Colonic mucosa (tissue), 4 donors: ENCODE data around the gene KCTD19. TPM values are rescaled to one million over a fixed set of nuclear protein-coding genes. Genes with fewer than 3 reads are reported as not detected.

Experiments
- DNase-seq: peaks from one replicate; pipeline ENCODE4 v3.0.0-alpha.2; 2020
- H3K27ac ChIP-seq: fragments of 200-600 bp; one replicate; pipeline ENCODE4 v1.8.0; 2021
- H3K27me3 ChIP-seq: fragments of 200-600 bp; one replicate; pipeline ENCODE4 v1.8.0; 2021
- H3K36me3 ChIP-seq: fragments of 200-600 bp; one replicate; pipeline ENCODE4 v1.8.0; 2021
- H3K4me1 ChIP-seq: fragments of 200-600 bp; one replicate; pipeline ENCODE4 v1.8.0; 2021; ENCODE audit warnings: mild to moderate bottlenecking
- H3K4me3 ChIP-seq: fragments of 200-600 bp; one replicate; pipeline ENCODE4 v1.8.0; 2021
- H3K9ac ChIP-seq, 2 donors: one replicate each; pipeline ENCODE4 v1.7.0; 2013; ENCODE audit warnings: control low read depth in 2 of 2, low read depth in 2 of 2, low read length in 2 of 2
- H3K9me3 ChIP-seq: fragments of 200-600 bp; one replicate; pipeline ENCODE4 v1.8.0; 2021
- CTCF ChIP-seq: fragments of 200-600 bp; IDR thresholded peaks from one replicate; pipeline ENCODE4 v1.8.0; 2022; ENCODE audit warnings: antibody characterized with exemption, mild to moderate bottlenecking
- intact Hi-C: fragments of 100-400 bp; cut with DNase I; formaldehyde crosslinking; loops from one replicate; pipeline ENCODE4 v1.14.1; 2022
- total RNA-seq, 2 donors: library from RNA; stranded (reverse); fragmentation: NEBNext Ultra II Directional in 1 of 2; extraction: Animal tissue kit (Norgen Biotek cat#: 25700) in 1 of 2; gene quantifications; one replicate each; pipeline ENCODE4 v1.2.1, GENCODE V29; 2021
- donor health status: healthy.
- donor health status: DM: no; HTN: no; CAD: no.
- donor health status: DM: no; HTN: no; CAD: no.

Gene KCTD19
- total RNA-seq, 2 donors from 2014 or later, result 0.24 TPM; not detected in 1

DNA sequence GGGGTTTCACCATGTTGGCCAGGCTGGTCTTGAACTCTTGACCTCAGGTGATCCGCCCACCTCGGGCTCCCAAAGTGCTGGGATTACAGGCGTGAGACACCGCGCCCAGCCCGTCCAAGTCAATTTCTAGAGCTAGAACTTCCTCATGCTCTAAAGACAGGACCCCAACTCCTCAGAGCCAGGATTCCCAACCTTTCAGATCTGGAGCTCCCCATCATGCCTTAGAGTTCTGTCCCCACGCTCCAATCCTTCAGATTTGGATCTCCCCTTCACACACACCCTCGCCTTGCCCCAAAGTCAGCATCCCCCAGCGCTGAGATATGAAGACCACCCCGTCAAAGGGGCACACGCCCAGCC, 448 bp downstream of the KCTD19 start:
- no peak for DNase-seq
- no peaks in the 10 kb centered on the region for H3K36me3 ChIP-seq
- peak overlapping the region in 1 of 2 donors; percentile 46 for H3K9ac ChIP-seq
- H3K27me3 ChIP-seq, result peaks cover 4% of the 10 kb centered on the region
- no peak for TF ChIP-seq CTCF
- peaks cover 5% of the 10 kb centered on the region for H3K4me1 ChIP-seq
- peak overlapping the region; percentile 36 for H3K4me3 ChIP-seq
- H3K9me3 ChIP-seq, result no peaks in the 10 kb centered on the region
- intact Hi-C loops, result no loop called here
- no peak overlapping the region for H3K27ac ChIP-seq

DNA sequence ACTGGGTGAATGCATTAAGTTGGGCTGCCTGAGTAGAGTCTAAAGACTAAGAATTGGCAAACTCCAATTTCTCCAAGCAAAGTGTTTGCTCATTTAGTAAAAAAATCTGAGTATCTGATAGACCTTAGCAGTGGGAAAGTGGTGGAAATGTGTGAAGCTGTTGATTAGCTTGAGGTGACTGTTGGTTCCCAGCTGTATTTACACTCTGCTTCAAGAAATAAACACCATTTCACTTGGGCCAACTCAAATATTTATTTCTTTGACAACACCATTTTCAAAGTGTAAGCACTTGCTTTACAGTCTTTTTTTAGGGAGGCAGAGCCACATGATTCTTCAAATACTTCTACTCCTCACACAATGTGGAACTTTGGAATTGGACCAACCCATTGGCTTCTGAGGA, 8.7 kb downstream of the KCTD19 start:
- DNase-seq, result no peak
- no peak overlapping the region for H3K9ac ChIP-seq
- no peaks in the 10 kb centered on the region for H3K4me1 ChIP-seq
- H3K27ac ChIP-seq, result no peak overlapping the region
- no peaks in the 10 kb centered on the region for H3K27me3 ChIP-seq
- H3K4me3 ChIP-seq, result no peak overlapping the region
- intact Hi-C loops, result no loop called here
- H3K36me3 ChIP-seq, result no peaks in the 10 kb centered on the region
- no peak for TF ChIP-seq CTCF
- H3K9me3 ChIP-seq, result no peaks in the 10 kb centered on the region

DNA sequence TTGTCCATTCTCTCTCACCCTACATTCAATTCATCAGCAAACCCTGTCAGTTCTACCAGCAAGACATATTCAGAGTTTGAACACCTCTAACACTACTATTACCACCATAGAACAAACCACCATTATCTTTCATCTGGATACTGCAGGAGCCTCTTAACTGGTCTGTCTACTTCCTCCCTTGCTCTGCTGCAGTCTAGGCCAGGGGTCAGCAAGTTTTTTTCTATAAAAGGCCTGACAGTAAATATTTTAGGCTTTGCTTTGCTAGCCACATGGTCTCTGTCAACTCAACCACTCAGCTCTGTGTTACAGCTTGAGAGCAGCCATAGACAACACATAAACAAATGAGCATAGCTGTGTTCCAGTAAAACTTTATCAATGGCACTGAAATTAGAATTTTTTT, 13.8 kb downstream of the KCTD19 start:
- DNase-seq, result no peak
- no peak for TF ChIP-seq CTCF
- H3K27me3 ChIP-seq, result no peaks in the 10 kb centered on the region
- H3K27ac ChIP-seq, result no peak overlapping the region
- intact Hi-C loops, result no loop called here
- no peak overlapping the region for H3K4me3 ChIP-seq
- no peak overlapping the region for H3K9ac ChIP-seq
- H3K36me3 ChIP-seq, result no peaks in the 10 kb centered on the region
- H3K4me1 ChIP-seq, result no peaks in the 10 kb centered on the region
- no peaks in the 10 kb centered on the region for H3K9me3 ChIP-seq

- no peaks in the 10 kb centered on the region for H3K36me3 ChIP-seq
- DNase-seq, result peak; percentile 43
- H3K27ac ChIP-seq, result peak overlapping the region; percentile 10
- H3K4me1 ChIP-seq, result no peaks in the 10 kb centered on the region
- no peak overlapping the region for H3K4me3 ChIP-seq
- no peak for TF ChIP-seq CTCF
- no peaks in the 10 kb centered on the region for H3K27me3 ChIP-seq
- H3K9me3 ChIP-seq, result no peaks in the 10 kb centered on the region
- H3K9ac ChIP-seq, result no peak overlapping the region
- intact Hi-C loops, result no loop called here
Observed at GRCh38 chr16:67311607-67312488, 14.7 kb downstream of the KCTD19 start.

GRCh38 chr16:67310561-67310960, 16.0 kb downstream of the KCTD19 start:
- Histone ChIP-seq H3K4me1 (no peaks in the 10 kb centered on the region), H3K27me3 (no peaks in the 10 kb centered on the region), H3K36me3 (no peaks in the 10 kb centered on the region), H3K27ac (no peak overlapping the region), H3K4me3 (no peak overlapping the region), H3K9me3 (no peaks in the 10 kb centered on the region), H3K9ac (no peak overlapping the region)
- TF ChIP-seq CTCF, result no peak
- DNase-seq, result no peak
- intact Hi-C loops, result no loop called here
